ENCODE measurements around the gene CCDC38. TPM values are rescaled to one million over a fixed set of nuclear protein-coding genes. Genes with fewer than 3 reads are reported as not detected.
A peak's percentile ranks its signal among the peaks of the same experiment; 100 is the strongest.

The CCDC38 gene
- 0.13 TPM in 1 of 2 replicates, not detected in the other for total RNA-seq

DNA sequence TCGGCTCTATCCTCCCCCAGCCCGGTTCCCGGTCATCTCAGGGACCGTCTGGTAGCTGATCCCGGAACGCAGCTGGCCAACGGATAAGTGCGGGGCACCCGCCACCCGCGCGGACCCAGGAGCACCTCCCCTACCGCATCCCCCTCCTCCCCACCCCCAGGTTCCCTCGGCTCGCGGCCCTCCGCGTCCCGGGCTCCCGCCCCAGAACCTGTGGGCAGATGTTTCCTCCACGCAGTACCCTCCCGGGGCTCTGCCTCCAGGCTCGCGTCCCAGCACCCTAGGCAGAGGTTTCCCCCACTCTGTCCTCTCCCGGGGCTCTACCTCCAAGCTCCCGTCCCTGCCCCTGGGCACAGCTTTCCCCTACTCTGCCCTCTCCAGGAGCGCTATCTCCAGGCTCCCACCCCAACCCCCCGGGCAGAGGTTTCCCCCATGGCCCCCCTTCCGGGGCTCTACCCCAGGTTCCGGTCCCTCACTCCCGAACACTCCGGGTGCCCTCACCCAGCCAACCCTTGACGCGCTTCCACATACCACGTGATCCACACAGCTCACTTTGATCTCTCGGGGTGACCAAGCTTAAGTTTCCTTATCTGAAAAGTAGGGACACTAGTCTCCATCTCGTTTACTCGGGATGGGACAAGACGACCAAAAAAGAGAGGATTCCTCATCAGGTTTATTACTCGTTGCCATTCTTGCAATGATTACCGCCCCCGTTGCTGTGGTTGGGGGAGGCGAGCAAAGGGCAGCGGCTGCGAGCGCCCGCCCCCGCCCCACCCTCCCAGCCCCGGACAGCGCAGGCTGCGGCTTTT lies at the start of gene CCDC38:
Gene CCDC38 (minus strand): TSS at position 91 of the 806 bp plus-strand sequence. CDS start 6,105 bp downstream, outside the sequence.
- peak within 1 kb of the TSS; percentile 66 for H3K4me3 ChIP-seq (ENCODE audit: low read depth, low read length)
- no peak for FAIRE-seq
- H3K36me3 ChIP-seq (ENCODE audit: control insufficient read depth, insufficient read depth, low read length), result no peaks in the 10 kb centered on the region
- H3K27me3 ChIP-seq (ENCODE audit: control insufficient read depth, insufficient read depth, low read length), result peaks cover 2% of the 10 kb centered on the region
- peak; percentile 58 for DNase-seq (ENCODE audit: low read depth)
- TF ChIP-seq, protein P1, sequence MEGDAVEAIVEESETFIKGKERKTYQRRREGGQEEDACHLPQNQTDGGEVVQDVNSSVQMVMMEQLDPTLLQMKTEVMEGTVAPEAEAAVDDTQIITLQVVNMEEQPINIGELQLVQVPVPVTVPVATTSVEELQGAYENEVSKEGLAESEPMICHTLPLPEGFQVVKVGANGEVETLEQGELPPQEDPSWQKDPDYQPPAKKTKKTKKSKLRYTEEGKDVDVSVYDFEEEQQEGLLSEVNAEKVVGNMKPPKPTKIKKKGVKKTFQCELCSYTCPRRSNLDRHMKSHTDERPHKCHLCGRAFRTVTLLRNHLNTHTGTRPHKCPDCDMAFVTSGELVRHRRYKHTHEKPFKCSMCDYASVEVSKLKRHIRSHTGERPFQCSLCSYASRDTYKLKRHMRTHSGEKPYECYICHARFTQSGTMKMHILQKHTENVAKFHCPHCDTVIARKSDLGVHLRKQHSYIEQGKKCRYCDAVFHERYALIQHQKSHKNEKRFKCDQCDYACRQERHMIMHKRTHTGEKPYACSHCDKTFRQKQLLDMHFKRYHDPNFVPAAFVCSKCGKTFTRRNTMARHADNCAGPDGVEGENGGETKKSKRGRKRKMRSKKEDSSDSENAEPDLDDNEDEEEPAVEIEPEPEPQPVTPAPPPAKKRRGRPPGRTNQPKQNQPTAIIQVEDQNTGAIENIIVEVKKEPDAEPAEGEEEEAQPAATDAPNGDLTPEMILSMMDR (IDR thresholded peaks at IDR 0.05; ENCODE audit: insufficient read depth, low read length, severe bottlenecking), result no peak

DNA sequence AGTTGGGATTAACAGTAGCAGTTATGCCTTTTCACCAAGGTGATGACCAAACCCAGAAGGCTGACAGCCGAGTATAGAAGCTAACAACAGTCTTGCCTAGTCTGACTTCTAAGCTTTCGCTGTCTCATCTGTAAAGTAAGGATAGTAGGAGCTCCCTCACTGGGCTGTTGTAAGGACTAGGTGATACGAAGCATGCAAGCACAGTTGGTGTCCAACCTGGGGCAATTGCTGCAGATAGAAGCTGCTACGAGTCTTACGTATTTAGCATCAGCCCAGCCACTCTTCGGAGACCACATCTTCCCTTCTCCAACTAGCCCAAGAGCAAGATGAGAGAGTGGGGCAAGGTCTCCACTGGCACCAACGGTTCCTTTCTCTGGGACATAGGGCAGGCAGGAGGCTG lies 47.7 kb upstream of the CCDC38 start:
- FAIRE-seq (peak; percentile 60), DNase-seq (ENCODE audit: low read depth) (no peak)
- TF ChIP-seq, protein P1 (IDR thresholded peaks at IDR 0.05; ENCODE audit: insufficient read depth, low read length, severe bottlenecking), result no peak
- Histone ChIP-seq H3K27me3 (ENCODE audit: control insufficient read depth, insufficient read depth, low read length) (no peaks in the 10 kb centered on the region), H3K36me3 (ENCODE audit: control insufficient read depth, insufficient read depth, low read length) (no peaks in the 10 kb centered on the region), H3K4me3 (ENCODE audit: low read depth, low read length) (no peak overlapping the region)

DNA sequence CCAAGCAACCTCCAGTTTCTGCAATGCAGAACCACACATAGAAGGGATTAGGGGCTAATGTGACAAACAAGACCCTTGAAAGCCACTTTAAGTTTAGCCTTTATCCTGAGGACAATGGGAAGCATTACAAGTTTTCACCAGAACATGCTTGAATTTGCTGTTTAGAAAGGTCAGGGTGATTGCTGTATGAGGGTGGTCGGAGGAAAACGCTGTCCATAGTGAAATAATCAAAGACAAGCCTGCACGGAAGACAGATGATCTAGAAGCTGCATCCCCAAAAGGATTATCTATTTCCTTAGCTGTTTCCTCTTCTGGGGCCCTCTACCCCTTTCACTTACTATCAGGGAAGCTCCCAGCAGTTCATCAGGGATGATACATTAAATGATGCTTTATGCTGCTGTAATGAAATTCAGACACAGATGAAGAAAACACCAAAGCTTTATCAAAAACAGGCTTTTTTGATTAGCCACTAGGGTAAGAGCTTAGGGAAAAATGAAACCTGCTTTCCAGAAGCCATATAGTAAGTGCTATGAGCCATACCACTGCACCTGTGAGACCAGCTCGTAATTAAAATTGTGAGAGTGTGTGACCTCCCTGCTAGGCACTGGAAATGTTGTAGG lies 47.2 kb upstream of the CCDC38 start:
- TF ChIP-seq, protein P1 (IDR thresholded peaks at IDR 0.05; ENCODE audit: insufficient read depth, low read length, severe bottlenecking), result no peak
- Histone ChIP-seq H3K4me3 (ENCODE audit: low read depth, low read length) (no peak overlapping the region), H3K27me3 (ENCODE audit: control insufficient read depth, insufficient read depth, low read length) (no peaks in the 10 kb centered on the region), H3K36me3 (ENCODE audit: control insufficient read depth, insufficient read depth, low read length) (no peaks in the 10 kb centered on the region)
- DNase-seq (ENCODE audit: low read depth), result no peak
- no peak for FAIRE-seq

DNA sequence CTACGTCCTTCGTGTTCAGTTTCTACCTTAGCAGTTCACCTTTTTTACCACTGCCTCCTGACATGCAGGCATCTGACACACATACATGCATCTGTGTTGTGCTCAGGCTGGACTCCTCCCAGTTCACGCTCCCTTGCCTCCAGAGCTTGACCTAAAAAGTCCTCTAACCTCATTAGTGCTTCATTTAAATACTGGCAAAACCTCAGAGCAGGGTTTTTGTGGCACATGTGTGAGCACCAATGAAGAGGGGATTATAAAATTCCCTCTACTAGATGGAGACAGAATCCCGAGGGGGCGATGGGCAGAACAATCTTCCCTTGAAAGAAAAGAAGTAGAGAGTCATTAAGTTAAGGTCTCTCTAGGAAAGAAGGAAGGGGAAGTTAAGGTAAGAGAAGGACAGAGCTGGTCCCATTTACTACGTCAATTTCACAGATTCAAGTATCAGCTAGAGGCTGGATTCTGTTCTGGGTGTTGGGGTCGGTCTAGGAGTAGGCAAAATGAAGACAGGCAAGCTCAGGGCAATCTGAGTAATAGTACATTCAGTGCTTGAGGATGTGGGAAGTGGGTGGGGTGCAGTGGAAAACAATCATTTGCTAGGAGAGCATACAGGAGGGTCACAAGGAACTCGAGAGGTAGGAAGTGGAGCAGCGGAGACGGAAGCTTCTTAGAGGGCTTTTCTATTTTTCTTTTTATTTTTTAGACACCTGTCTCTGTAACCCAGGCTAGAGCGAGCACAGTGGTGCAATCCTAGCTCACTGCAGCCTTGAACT lies 46.3 kb upstream of the CCDC38 start:
- DNase-seq (ENCODE audit: low read depth) (no peak), FAIRE-seq (no peak)
- Histone ChIP-seq H3K4me3 (ENCODE audit: low read depth, low read length) (no peak overlapping the region), H3K36me3 (ENCODE audit: control insufficient read depth, insufficient read depth, low read length) (no peaks in the 10 kb centered on the region), H3K27me3 (ENCODE audit: control insufficient read depth, insufficient read depth, low read length) (no peaks in the 10 kb centered on the region)
- TF ChIP-seq, protein P1 (IDR thresholded peaks at IDR 0.05; ENCODE audit: insufficient read depth, low read length, severe bottlenecking), result no peak

DNA sequence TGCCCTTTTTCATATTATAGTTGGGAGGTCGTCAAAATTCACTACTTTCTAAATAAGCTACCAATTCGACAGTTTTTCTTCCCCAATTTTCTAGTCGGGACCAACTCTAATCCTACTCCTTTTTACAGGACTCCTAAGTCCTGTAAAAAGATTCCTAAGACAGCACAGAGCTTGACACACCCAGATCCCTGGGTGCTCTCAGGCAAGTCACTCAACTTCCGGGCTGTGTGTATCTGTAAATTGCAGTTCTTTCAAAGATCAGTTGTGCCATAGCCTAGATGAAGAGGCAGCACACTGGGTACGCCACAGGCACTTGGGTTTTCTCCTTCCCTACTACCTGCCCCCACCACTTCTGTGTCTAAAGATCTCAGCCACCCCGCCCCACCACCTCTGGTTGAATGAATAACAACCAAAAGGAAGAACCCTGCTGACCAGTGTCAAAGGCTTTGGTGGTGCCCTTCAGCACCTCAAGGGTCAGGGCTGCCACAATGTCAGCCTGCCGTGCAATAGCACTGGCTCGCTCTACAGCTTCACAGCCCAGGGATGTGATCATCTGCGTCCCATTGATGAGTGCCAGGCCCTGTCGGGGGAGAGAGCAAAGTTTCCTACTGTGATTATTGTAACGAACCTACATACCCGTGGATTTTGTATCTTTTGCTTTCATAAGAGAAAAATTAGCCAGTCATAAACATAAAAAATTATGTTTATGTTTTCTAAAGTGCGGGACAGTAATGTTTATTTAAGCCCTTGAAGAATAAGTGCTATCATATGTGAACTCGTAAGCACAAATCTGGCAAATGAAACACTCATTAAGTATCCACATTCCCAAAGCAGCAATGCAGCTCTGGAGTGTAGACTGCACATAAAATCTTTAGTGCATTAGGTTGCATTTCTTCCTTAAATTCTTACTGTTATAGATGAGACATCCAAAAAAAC lies 44.5 kb upstream of the CCDC38 start:
- no peak for DNase-seq (ENCODE audit: low read depth)
- H3K27me3 ChIP-seq (ENCODE audit: control insufficient read depth, insufficient read depth, low read length), result no peaks in the 10 kb centered on the region
- no peak overlapping the region for H3K4me3 ChIP-seq (ENCODE audit: low read depth, low read length)
- no peak for FAIRE-seq
- H3K36me3 ChIP-seq (ENCODE audit: control insufficient read depth, insufficient read depth, low read length), result no peaks in the 10 kb centered on the region
- TF ChIP-seq, protein P1 (IDR thresholded peaks at IDR 0.05; ENCODE audit: insufficient read depth, low read length, severe bottlenecking), result no peak
